ENCODE measurements around the gene OR4X2.

DNA sequence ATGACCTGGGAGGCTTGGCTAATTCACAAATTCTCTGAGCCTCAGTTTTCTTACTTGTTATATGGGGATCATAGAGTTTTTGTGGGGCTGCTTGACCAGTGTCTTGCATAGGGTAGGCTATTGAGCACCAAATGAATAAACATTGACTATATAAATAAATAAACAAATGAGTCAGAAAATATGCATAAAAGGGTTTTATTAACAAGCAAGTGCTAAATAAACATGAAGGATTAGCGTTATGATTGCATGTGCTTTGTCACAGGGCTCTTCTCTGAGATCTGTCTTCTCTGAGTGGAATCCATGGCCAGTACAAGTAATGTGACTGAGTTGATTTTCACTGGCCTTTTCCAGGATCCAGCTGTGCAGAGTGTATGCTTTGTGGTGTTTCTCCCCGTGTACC, 28.4 kb upstream of the OR4X2 start, which contains the start of gene OR4B1:
- TF ChIP-seq, protein P1, sequence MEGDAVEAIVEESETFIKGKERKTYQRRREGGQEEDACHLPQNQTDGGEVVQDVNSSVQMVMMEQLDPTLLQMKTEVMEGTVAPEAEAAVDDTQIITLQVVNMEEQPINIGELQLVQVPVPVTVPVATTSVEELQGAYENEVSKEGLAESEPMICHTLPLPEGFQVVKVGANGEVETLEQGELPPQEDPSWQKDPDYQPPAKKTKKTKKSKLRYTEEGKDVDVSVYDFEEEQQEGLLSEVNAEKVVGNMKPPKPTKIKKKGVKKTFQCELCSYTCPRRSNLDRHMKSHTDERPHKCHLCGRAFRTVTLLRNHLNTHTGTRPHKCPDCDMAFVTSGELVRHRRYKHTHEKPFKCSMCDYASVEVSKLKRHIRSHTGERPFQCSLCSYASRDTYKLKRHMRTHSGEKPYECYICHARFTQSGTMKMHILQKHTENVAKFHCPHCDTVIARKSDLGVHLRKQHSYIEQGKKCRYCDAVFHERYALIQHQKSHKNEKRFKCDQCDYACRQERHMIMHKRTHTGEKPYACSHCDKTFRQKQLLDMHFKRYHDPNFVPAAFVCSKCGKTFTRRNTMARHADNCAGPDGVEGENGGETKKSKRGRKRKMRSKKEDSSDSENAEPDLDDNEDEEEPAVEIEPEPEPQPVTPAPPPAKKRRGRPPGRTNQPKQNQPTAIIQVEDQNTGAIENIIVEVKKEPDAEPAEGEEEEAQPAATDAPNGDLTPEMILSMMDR (IDR thresholded peaks at IDR 0.05; ENCODE audit: low read length): no peak
- no peak for TF ChIP-seq EZH2phosphoT487 (IDR thresholded peaks at IDR 0.05; ENCODE audit: low read length)
- no peak for TF ChIP-seq EZH2 (optimal IDR thresholded peaks at IDR 0.05; ENCODE audit: low read depth, low read length)

Data from MM.1S (cell line).